HG03103 (cell line): ENCODE results near the gene USP3.
"Not testable (repeated sequence)": the region's sequence is repeated elsewhere in the genome, so short reads cannot be mapped to it uniquely, and the experiment has no call there.

Source experiments
- ATAC-seq: cut with Tn5 transposase; IDR thresholded peaks from one replicate; pipeline ENCODE4 v1.9.1; 2021; ENCODE audit warnings: low read depth; ENCODE audit not compliant: unreplicated experiment

The USP3 gene

DNA sequence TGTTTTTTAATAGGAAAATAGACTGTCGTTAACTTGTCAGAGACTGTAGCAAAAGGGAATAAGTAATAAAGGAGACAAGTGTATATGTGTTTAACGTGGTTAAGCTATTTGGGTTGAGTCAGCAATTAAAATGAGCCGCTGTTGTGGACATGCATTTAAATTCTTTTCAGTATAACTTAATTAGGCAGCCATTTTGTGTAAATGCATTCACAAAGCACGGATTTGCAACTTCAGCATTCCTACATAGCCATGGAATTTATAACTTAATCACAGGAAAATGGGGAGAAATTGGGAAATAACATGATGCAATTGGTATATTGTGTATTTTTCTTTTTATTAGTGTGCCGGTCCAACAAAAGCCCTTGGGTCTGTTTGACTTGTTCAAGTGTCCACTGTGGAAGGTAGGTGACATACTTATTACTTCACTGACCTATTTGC lies 27.9 kb downstream of the USP3 start:
- no peak for ATAC-seq

DNA sequence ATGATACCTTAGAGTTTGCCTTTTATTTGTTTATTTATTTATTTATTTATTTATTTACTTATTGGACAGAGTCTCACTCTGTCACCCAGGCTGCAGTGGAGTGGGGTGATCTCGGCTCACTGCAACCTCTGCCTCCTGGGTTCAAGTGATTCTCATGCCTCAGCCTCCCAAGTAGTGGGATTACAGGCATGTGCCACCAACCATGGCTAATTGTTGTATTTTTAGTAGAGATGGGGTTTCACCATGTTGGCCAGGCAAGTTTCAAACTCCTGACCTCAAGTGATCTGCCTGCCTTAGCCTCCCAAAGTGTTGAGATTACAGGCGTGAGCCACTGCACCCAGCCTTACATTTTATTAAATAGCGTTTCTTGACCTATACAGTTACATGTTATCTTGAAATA lies 30.5 kb downstream of the USP3 start:
- not testable (repeated sequence) for ATAC-seq

DNA sequence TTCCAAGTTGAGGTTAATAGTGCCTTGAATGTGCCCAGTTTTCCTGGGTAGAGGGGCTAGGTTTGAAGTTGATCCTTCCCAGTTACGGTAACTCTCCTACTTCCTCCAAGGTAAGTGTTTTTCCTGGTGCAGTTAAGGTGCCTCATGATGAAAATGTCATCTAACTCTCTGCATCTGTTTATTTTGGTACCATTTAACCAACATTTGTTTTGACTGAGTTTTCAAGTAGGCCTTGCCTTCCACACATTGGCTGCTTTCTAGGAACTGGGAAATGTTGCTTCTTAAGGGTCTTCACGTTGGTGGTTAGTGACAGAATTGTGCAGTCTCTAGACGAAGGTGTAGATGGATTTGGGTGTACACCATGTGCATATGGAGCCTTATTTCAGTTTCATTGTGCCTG lies 31.3 kb downstream of the USP3 start:
- no peak for ATAC-seq

DNA sequence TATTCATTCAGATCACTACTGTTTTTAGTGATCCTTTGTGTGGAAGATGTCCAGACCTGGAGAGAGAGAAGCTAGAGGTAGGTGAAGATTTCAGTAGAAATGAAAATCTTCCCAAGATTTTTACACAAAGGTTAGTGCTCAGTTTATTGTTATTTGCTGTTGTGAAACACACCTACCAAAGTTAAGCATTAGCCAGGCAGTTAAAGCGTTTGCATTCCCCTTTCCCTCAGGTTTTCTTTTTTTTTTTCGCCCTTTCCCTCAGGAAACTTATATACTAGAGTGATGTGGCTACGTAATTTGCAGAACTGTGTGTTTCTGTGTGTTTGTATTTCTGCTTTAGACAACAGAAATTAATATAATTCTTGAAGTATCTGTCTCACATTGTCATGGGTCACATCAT lies 34.5 kb downstream of the USP3 start:
- no peak for ATAC-seq

DNA sequence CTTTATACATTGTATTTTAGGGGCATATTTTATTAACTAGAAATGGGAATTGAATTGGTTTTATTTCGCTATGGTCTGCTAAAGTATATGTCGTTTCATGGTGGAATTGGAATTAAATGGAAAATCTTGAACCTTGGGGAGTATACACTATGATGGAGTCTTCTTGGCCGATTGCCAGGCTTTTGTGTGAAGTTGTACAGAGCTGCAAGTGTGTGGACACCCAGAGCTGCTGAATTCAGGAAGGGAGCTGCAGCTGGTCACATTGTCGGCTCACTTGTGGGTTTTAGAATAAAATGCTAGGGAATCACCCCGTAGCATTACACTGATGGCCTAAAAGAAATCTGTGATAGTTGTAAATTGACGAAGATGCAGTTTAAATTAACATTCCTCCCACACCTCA lies 35.1 kb downstream of the USP3 start:
- no peak for ATAC-seq

GRCh38 chr15:63539998-63540397 lies 35.6 kb downstream of the USP3 start:
- no peak for ATAC-seq

DNA sequence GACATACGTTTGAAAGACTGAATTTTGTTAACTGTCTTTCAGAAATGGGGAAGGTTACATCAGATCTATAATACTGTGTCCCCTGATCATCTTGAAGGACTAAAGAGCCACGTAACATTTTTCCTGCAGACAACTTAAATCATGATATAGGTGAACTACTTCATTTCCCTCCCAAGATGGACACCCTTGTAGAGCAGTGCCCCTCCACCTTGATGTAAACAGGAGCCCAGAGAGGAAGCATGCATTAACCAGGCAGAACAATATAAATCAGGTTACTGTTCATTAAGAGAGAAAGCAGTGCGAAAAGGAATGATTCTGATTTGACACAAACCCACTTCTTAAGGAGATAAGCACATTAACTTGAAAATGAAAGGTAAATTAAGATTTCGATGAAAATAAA lies 36.1 kb downstream of the USP3 start:
- ATAC-seq: no peak

- no peak for ATAC-seq
Observed at GRCh38 chr15:63544258-63545026, 40.0 kb downstream of the USP3 start.

DNA sequence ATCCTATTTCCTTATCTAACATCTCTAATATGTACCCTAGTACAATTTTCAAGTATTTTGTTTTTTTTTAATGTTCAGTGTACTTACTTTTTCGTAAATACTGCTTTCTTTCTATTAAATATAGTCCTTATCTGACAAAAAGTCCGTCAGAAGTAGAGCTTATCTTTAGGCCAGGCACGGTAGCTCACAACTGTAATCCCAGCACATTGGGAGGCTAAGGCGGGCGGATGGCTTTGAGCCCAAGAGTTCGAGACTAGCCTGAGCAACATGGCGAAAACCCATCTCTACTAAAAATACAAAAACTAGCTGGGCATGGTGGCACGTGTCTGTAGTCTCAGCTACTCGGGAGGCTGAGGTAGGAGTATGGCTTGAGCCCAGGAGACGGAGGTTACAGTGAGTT lies 41.1 kb downstream of the USP3 start:
- no peak for ATAC-seq

DNA sequence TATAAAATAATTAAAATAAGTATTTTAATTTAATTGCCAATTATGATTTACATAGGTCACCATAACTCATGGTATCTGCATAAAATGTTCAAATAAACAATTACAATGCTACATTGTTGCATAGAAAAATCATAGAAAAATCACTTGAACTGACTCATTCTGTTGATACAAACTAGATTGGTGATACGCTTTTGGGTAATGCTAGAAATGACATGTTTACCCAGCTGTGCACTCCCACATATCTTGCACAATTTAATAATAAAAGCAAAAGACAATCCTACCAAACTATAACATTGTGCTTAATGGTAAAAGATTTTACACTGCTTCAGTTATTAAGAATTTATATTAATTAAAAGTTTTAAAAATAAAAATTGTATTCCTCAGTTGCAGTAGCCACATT lies 47.0 kb downstream of the USP3 start:
- ATAC-seq: no peak

- no peak for ATAC-seq
Observed at GRCh38 chr15:63553388-63553791, 49.0 kb downstream of the USP3 start.

DNA sequence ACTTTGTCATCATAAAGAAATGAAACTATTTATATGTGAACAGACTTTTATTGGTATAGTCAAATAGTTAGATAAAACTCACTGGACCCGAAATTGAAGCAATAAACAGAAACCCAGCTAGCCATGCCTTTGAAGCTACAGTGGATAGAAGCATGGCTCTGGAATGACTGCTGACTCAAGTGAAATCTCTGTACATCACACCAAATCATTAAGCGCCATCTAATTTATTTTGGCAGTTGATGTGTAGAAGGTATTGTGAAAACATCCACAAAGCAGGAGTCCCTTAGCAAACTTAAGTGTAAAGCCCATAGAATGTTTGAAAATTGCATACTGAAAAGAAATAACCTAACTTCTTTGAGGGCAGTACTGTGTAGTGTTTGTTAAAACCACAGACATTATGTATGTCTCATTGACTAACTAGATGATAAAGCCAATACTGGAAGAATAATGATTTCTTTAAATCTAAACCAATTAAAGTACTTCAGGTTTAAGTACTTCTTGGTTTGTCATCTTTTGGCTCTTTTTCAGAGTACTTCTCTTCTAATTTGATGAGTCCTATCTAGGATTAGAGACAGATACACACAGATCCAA lies 50.0 kb downstream of the USP3 start:
- no peak for ATAC-seq

DNA sequence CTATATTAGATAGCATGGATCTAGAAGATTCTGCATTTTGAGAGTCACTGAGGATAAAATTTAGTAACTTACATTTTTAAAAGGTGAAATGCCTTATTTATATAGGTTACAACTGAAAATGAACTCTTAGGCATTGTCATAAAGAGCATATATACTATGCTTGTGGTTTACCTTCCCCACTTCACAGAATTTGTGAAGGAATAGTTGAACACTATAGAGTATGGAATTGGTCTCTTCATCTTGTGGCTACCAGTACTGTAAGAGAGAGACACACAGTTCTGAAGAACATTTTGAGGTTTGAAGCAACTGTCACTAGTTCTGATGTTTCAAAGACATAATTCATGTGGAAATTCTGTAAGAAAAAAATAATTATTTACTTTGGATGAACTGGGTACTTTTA lies 51.1 kb downstream of the USP3 start:
- ATAC-seq: no peak

DNA sequence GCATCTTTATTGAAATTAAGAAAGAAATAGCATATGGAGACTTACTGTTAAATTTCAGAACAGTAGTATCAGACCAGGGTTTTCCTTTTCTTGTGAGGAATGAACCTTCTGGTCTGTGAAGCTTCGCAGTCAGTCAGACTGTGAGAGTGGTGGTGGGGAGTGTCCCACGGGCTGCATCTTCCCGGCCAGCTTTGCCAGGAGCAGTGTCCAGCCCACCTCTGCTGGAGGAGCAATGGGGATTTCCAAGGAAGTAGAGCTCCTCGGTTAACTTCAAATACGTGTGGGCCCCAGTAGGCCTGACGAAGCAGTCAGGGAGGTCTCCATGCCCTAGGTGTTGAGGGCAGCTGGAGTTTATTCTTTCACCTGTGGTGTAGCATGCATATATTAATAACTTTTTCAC lies 51.9 kb downstream of the USP3 start:
- ATAC-seq: no peak

GRCh38 chr15:63556736-63557135 lies 52.3 kb downstream of the USP3 start:
- ATAC-seq: no peak

- no peak for ATAC-seq
Observed at GRCh38 chr15:63559753-63560152, 55.4 kb downstream of the USP3 start.

DNA sequence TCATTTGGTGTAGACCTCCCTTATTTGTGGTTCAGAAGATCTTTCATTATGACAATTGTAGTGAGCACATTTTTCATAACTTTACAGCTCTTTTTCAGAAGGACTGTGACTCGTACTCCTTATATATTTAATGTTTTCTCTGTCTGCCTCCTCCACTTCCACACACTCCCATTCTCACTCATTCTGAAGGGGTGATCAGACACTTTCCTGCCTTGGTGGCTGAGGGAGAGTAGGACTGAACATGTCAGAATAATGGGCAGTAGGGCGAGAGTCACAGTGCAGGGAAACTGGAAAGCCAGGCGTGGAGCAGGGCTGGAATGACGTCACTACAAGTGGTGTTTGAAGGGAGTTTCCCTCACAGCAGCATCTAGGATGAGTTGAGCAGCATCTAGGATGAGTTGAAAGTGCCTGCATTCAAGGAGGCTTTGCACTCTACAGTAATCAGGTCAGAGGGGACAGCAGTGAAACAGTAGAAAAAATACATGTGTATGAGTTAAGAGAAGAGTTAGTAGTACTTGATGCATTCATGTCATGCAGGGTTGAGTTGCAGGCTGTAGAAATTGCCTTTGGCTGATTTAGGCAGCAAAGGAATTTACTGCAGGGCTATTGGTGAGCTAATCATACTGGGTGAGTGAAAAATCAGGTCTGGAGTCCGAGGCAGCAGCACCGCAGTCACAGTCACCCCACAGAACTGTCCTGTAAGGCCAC lies 56.5 kb downstream of the USP3 start:
- ATAC-seq: no peak

GRCh38 chr15:63564093-63564492 lies 59.7 kb downstream of the USP3 start:
- ATAC-seq: no peak

DNA sequence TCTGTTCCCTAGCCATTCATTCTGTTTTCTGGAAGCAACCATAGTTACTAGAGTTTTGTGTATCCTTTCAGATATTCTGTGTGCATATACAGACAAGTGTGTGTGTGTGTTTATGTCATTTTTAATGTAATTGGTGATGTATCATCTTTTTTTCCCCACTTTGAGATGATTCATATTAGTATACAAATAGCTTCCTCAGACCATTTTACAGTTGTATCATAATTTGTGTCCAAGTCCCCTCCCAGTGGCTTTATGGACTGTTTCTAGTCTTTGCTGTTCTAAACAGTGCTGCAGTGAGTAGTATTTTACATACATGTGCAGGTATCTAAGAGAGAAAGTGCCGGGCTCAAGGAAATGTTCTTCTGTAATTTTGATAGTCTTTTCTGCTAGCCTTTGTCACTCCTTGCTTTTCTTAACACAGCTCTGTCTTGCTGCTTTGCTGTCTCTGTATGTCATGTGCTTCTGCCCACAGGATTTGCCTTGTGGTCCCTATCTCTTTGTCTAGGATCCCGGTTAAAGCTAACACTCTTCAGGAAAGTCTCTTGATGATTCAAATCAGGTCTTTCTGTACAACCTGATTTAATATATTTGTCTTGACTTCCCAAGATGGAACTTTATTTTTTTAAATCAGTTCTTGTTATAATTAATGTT lies 61.3 kb downstream of the USP3 start:
- ATAC-seq: no peak

DNA sequence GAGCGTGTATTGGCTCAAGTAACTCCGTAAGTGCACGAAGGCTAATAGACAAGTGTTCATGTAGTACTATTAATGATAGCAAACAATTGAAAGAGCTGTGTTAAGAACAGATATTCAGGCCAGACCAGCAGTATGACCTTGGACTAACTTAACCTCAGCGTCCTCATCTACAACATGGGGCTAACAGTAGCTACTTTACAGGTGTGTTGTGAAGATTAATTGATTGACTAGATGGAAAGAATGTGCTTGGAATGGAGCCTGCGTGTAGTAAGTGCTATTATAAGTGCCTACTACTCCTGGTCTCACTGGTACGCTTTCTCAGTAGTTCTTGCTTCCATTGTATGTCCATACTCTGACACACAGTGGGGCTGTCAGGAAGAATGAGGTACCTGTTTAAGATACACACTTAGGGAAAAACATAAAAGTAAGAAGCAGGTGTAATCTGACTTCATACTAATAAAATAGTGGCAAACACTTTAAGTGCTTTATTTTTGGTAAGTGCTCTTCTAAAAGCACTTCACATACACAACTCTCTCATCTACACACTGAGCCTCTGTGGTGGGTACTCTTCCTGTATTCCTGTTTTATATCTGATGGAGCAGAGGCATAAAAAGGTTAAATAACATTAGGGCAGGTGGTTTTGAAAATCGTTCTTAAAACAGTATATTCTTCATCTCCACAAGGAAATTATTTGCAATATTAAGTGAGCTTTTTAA lies 68.5 kb downstream of the USP3 start:
- ATAC-seq: no peak

- no peak for ATAC-seq
Observed at GRCh38 chr15:63573533-63573932, 69.1 kb downstream of the USP3 start.
